Lower leg skin (tissue), 4 donors: ENCODE measurements around the gene EHF. TPM values are rescaled to one million over a fixed set of nuclear protein-coding genes. Genes with fewer than 3 reads are reported as not detected.

Source experiments
- DNase-seq, 2 donors: peaks; one replicate each; pipeline ENCODE4 v3.0.0-alpha.2; 2019; ENCODE audit warnings: low spot score in 2 of 2
- H3K4me3 ChIP-seq: fragments of 200-600 bp; sonication (generic); 2 replicates; pipeline ENCODE4 v1.5.1; 2017; ENCODE audit warnings: mild to moderate bottlenecking, low read depth; ENCODE audit not compliant: poor library complexity, severe bottlenecking
- CTCF ChIP-seq, 3 donors: fragments of 450-650 bp; IDR thresholded peaks; one replicate each; pipeline ENCODE4 v1.5.1; 2016; ENCODE audit warnings: antibody characterized with exemption in 3 of 3, mild to moderate bottlenecking in 3 of 3, moderate library complexity in 2 of 3
- POLR2A ChIP-seq, 2 donors: fragments of 450-650 bp; IDR thresholded peaks; one replicate each; pipeline ENCODE4 v1.6.1; 2016 to 2017; ENCODE audit warnings: antibody characterized with exemption in 2 of 2, mild to moderate bottlenecking in 1 of 2, moderate library complexity in 1 of 2
- WGBS, 2 donors: methylation state at CpG; one replicate each; pipeline ENCODE4 v1.1.5; 2018; 5-methylcytosine and 5-hydroxymethylcytosine counted together
- intact Hi-C: fragments of 100-400 bp; cut with DNase I; formaldehyde crosslinking; loops from one replicate; pipeline ENCODE4 v1.15.0; 2023; ENCODE audit warnings: low total_unique reads
- total RNA-seq, 4 donors: library from RNA; depleted of rRNA; stranded (reverse); fragments of >200 nt; gene quantifications; one replicate each; pipeline ENCODE4 v1.1.0, GENCODE V29; 2016

The EHF gene
- total RNA-seq, 4 donors from 2014 or later, result 58.2 to 130 (median 86.3) TPM

GRCh38 chr11:34643311-34643710, 22.4 kb downstream of the EHF start:
- TF ChIP-seq POLR2A (IDR thresholded peaks at IDR 0.05) (no peak), CTCF (IDR thresholded peaks at IDR 0.05) (no peak)
- intact Hi-C loops, result no loop called here
- no peak for DNase-seq
- WGBS, 2 donors, result 53 to 65% methylated on average over 3 of the region's 3 CpGs
- H3K4me3 ChIP-seq, result no peak overlapping the region

- H3K4me3 ChIP-seq, result no peak overlapping the region
- DNase-seq, result no peak
- WGBS, 2 donors, result 56 to 69% methylated on average over 2 of the region's 2 CpGs
- intact Hi-C loops, result no loop called here
- no peak for TF ChIP-seq POLR2A (IDR thresholded peaks at IDR 0.05)
- TF ChIP-seq CTCF (IDR thresholded peaks at IDR 0.05), result no peak
Measured at GRCh38 chr11:34643846-34644245, 23.0 kb downstream of the EHF start.

- intact Hi-C loops, result no loop called here
- 52 to 57% methylated on average over 9 of the region's 9 CpGs for WGBS, 2 donors
- TF ChIP-seq CTCF (IDR thresholded peaks at IDR 0.05) (no peak), POLR2A (IDR thresholded peaks at IDR 0.05) (no peak)
Measured at GRCh38 chr11:34644669-34645406, 23.9 kb downstream of the EHF start.

GRCh38 chr11:34646431-34646830, 25.5 kb downstream of the EHF start:
- WGBS, 2 donors, result 53% methylated on average over 8 of the region's 8 CpGs
- H3K4me3 ChIP-seq, result no peak overlapping the region

More at GRCh38 chr11:34644669-34645406, 23.9 kb downstream of the EHF start:
- H3K4me3 ChIP-seq, result no peak overlapping the region
- DNase-seq, result no peak

GRCh38 chr11:34647131-34647530, 26.2 kb downstream of the EHF start:
- H3K4me3 ChIP-seq, result no peak overlapping the region
- TF ChIP-seq CTCF (IDR thresholded peaks at IDR 0.05), result no peak
- no peak for TF ChIP-seq POLR2A (IDR thresholded peaks at IDR 0.05)
- no peak for DNase-seq
- WGBS, 2 donors, result 22 to 32% methylated on average over 2 of the region's 2 CpGs
- intact Hi-C loops, result no loop called here

More at GRCh38 chr11:34646431-34646830, 25.5 kb downstream of the EHF start:
- DNase-seq, result no peak
- intact Hi-C loops, result no loop called here
- TF ChIP-seq CTCF (IDR thresholded peaks at IDR 0.05) (no peak), POLR2A (IDR thresholded peaks at IDR 0.05) (no peak)

GRCh38 chr11:34647532-34647931, 26.6 kb downstream of the EHF start:
- WGBS, 2 donors, result 46 to 56% methylated on average over 3 of the region's 3 CpGs
- TF ChIP-seq POLR2A (IDR thresholded peaks at IDR 0.05) (no peak), CTCF (IDR thresholded peaks at IDR 0.05) (no peak)
- intact Hi-C loops, result no loop called here

More at GRCh38 chr11:34647532-34647931, 26.6 kb downstream of the EHF start:
- no peak for DNase-seq
- H3K4me3 ChIP-seq, result no peak overlapping the region
